MM.1S (cell line): ENCODE measurements around the gene HSPA6.
"Not testable (repeated sequence)": the region's sequence is repeated elsewhere in the genome, so short reads cannot be mapped to it uniquely, and the experiment has no call there.

Experiments used
- EZH2 ChIP-seq: fragments of 300-600 bp; sonication (generic); optimal IDR thresholded peaks from 2 replicates; pipeline ENCODE3; 2017; ENCODE audit warnings: low read depth, mild to moderate bottlenecking, antibody characterized with exemption, low read length, mixed read lengths
- EZH2phosphoT487 ChIP-seq: fragments of 300-600 bp; sonication (generic); IDR thresholded peaks from 2 replicates; pipeline ENCODE4 v1.6.1; 2018; ENCODE audit warnings: antibody characterized with exemption, low read length
- TF ChIP-seq, protein P1 (sequence below): fragments of 300-600 bp; sonication (generic); IDR thresholded peaks from 2 replicates; pipeline ENCODE4 v1.5.1; 2016; ENCODE audit warnings: antibody characterized with exemption, low read length, mixed read lengths

DNA sequence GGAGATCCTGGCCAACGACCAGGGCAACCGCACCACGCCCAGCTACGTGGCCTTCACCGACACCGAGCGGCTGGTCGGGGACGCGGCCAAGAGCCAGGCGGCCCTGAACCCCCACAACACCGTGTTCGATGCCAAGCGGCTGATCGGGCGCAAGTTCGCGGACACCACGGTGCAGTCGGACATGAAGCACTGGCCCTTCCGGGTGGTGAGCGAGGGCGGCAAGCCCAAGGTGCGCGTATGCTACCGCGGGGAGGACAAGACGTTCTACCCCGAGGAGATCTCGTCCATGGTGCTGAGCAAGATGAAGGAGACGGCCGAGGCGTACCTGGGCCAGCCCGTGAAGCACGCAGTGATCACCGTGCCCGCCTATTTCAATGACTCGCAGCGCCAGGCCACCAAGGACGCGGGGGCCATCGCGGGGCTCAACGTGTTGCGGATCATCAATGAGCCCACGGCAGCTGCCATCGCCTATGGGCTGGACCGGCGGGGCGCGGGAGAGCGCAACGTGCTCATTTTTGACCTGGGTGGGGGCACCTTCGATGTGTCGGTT is 477 bp downstream of the HSPA6 start:
- TF ChIP-seq, protein P1, sequence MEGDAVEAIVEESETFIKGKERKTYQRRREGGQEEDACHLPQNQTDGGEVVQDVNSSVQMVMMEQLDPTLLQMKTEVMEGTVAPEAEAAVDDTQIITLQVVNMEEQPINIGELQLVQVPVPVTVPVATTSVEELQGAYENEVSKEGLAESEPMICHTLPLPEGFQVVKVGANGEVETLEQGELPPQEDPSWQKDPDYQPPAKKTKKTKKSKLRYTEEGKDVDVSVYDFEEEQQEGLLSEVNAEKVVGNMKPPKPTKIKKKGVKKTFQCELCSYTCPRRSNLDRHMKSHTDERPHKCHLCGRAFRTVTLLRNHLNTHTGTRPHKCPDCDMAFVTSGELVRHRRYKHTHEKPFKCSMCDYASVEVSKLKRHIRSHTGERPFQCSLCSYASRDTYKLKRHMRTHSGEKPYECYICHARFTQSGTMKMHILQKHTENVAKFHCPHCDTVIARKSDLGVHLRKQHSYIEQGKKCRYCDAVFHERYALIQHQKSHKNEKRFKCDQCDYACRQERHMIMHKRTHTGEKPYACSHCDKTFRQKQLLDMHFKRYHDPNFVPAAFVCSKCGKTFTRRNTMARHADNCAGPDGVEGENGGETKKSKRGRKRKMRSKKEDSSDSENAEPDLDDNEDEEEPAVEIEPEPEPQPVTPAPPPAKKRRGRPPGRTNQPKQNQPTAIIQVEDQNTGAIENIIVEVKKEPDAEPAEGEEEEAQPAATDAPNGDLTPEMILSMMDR = not testable (repeated sequence)
- TF ChIP-seq EZH2phosphoT487, EZH2: not testable (repeated sequence)
